ENCODE measurements around the gene BPIFB6. TPM values are rescaled to one million over a fixed set of nuclear protein-coding genes. Genes with fewer than 3 reads are reported as not detected.

BPIFB6 gene
- total RNA-seq, 6 experiments from 2014 or later, result not detected

DNA sequence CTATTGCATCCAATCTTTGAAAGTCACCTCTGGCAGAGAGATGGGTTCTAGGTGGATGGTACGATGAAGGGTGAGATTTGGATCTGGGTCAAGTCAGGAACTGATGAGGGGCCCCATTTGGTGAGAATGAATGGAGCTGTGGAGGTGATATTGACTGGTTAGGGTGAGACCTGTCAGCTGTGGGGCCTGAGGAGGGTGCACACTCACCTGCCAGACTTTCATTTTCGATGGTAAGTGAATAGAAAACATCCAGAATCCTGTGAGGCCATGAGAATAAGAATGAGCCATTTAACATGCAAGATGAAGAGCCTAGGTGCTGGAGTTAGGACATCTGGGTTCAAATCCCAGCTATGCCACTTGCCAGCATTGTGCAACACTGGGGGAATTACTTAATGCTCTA, 34.0 kb upstream of the BPIFB6 start:
- H3K27me3 Mint-ChIP-seq (ENCODE audit: insufficient read depth), result peaks cover 45% of the 10 kb centered on the region
- H3K9me3 Mint-ChIP-seq, result peaks cover 19% of the 10 kb centered on the region
- H3K27ac Mint-ChIP-seq, result no peak overlapping the region
- H3K4me3 Mint-ChIP-seq, result no peak overlapping the region
- no peak for DNase-seq
- TF ChIP-seq, protein P1, sequence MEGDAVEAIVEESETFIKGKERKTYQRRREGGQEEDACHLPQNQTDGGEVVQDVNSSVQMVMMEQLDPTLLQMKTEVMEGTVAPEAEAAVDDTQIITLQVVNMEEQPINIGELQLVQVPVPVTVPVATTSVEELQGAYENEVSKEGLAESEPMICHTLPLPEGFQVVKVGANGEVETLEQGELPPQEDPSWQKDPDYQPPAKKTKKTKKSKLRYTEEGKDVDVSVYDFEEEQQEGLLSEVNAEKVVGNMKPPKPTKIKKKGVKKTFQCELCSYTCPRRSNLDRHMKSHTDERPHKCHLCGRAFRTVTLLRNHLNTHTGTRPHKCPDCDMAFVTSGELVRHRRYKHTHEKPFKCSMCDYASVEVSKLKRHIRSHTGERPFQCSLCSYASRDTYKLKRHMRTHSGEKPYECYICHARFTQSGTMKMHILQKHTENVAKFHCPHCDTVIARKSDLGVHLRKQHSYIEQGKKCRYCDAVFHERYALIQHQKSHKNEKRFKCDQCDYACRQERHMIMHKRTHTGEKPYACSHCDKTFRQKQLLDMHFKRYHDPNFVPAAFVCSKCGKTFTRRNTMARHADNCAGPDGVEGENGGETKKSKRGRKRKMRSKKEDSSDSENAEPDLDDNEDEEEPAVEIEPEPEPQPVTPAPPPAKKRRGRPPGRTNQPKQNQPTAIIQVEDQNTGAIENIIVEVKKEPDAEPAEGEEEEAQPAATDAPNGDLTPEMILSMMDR (IDR thresholded peaks at IDR 0.05), result no peak
- H3K4me1 Mint-ChIP-seq (ENCODE audit: low read depth), result no peaks in the 10 kb centered on the region
- H3K36me3 Mint-ChIP-seq (ENCODE audit: low read depth), result no peaks in the 10 kb centered on the region

DNA sequence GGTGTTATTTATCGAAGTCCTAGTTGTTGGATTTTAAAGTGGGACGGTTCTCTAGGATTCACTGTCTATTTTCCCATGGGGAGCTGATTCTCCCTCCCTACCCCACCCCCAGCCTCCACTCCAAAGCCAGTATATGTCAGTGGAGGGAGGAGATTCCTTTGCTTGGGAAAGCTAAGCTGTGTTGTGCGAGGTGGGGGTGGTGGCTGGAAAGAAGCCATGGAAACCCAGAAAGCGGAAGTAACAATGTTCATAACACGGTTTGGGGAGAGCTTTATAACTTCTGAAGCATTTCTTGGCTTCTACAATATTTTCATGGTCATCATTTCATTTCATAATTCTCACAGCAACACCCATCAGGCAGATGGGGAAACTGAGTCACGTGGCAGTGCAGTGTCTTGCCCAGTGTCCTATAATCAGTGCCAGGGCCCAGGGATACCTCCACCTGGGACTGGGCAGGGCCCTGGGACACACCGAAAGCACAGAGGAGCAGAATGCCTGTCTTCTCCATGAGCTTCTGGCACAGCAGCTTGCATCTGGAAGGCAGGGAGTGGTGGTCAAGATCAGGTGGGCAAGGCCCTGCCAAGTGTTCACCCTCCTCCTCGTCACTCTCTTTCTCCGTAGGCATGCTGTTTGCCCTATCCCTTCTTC, 31.7 kb upstream of the BPIFB6 start:
- TF ChIP-seq, protein P1 (IDR thresholded peaks at IDR 0.05), result no peak
- DNase-seq, result no peak
- Mint-ChIP-seq H3K36me3 (ENCODE audit: low read depth) (no peaks in the 10 kb centered on the region), H3K4me3 (no peak overlapping the region), H3K27me3 (ENCODE audit: insufficient read depth) (peaks cover 31% of the 10 kb centered on the region), H3K27ac (no peak overlapping the region), H3K9me3 (peaks cover 13% of the 10 kb centered on the region), H3K4me1 (ENCODE audit: low read depth) (no peaks in the 10 kb centered on the region)

DNA sequence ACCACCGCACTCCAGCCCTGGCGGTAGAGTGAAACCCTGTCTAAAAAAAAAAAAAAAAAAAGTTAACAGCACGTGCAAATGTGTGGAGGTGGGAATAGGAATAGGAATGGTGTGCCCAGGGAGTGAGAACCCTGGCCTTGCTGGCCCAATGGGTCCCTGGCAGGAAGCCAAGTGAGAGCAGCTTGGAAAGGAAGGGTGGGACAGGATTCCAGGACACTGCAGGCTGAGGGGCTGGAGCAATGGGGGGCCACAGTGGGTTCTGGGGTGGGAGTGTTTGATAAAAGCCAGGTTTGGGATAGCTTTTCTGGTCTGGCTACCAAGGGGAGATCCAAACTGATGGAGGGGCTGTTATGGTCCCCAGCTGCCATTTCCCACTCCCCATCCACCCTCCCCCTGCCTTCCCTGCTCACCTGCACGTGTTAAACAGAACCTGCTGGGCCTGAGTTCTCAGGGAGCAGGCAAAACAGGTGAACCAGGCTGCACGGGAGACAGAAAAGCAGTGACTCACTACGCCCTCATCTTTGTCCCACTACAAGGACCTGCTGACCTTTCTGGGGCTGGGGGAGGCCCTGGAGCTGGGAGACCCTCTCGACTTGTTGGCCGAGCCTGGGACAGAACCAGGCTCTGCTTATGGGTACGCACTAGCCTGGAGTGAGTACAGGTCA, 30.5 kb upstream of the BPIFB6 start:
- Mint-ChIP-seq H3K9me3 (peaks cover 7% of the 10 kb centered on the region), H3K4me3 (no peak overlapping the region), H3K27me3 (ENCODE audit: insufficient read depth) (peaks cover 29% of the 10 kb centered on the region), H3K36me3 (ENCODE audit: low read depth) (0 out of 2 replicates have a peak, but pooled peaks cover 4% of the 10 kb centered on the region), H3K4me1 (ENCODE audit: low read depth) (no peaks in the 10 kb centered on the region), H3K27ac (no peak overlapping the region)
- TF ChIP-seq, protein P1 (IDR thresholded peaks at IDR 0.05), result no peak
- DNase-seq, result no peak

DNA sequence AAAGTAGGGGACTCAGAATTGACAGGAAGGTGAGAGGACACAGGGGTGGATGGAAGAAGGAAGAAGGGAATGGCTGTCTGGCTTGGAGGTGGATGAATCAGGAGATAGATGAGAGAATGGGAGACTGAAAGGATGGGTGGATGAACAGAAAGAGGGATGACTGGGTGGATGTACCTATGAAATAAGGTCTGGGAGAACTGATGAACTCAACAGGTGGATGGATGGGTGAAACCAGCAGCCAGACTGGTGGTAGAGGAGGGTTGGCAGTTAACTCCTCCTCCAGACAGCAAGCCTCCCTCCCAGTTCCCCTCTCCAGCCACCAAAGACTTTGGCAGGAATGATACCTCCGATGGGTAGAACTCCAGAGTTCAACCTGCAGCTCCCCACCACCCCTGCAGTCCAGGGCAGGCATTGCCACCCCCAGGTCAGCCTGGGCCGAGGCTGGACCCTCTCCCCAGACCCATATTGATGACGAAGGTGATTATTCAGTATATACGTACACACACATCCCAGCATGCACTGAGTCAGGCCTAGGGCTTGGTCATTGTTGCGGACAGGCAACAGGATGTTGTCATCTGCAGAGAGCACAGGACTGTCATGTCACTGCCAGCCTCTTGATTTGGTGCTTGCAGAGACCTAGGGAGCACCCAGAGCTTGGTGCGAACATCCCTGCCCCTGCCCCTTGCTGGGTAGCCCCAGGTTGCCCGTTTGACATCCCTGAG, 29.2 kb upstream of the BPIFB6 start:
- Mint-ChIP-seq H3K36me3 (ENCODE audit: low read depth) (0 out of 2 replicates have a peak, but pooled peaks cover 4% of the 10 kb centered on the region), H3K27ac (no peak overlapping the region), H3K4me1 (ENCODE audit: low read depth) (no peaks in the 10 kb centered on the region), H3K4me3 (no peak overlapping the region), H3K9me3 (peaks cover 6% of the 10 kb centered on the region), H3K27me3 (ENCODE audit: insufficient read depth) (peaks cover 29% of the 10 kb centered on the region)
- no peak for DNase-seq
- TF ChIP-seq, protein P1 (IDR thresholded peaks at IDR 0.05), result no peak

DNA sequence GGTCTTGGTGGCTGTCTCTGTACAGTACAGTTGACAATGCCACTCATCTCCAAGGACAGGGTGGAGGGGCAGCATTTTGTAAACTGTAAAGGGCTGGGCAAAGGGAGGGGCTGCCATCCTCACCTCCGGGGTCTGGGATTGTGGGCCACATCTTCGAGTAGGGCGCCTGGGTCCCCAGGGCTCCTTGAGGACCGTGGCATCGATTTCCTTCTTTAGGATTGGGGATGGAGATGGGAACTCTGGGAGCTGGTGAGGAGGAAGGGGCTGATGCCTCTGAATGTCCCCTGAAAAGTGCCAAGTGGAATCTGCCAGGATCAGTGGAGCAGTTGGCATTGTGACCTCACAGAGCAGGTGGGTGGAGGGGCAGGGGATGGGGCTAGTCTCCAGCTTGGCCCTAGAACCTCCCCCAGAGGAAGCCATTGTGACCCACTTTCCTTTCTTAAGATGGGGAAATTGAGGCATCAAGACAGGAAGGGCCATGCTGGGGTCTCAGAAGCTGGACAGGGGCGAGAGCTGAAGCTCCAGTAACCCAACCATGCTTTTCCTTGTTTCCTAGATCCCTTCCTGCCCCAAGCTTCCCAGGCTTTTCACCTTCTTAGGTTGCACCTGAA, 27.2 kb upstream of the BPIFB6 start, which contains the start of gene SUN5:
TSS of gene SUN5 (minus strand) at position 293 of the 611 bp plus-strand sequence. CDS start at position 200, 93 bp downstream.
- no peak for DNase-seq
- no peaks in the 10 kb centered on the region for H3K4me1 Mint-ChIP-seq (ENCODE audit: low read depth)
- H3K36me3 Mint-ChIP-seq (ENCODE audit: low read depth), result 0 out of 2 replicates have a peak, but pooled peaks cover 4% of the 10 kb centered on the region
- TF ChIP-seq, protein P1 (IDR thresholded peaks at IDR 0.05), result no peak
- no peak within 1 kb of the TSS for H3K4me3 Mint-ChIP-seq
- no peak within 1 kb of the TSS for H3K27ac Mint-ChIP-seq
- peaks cover 6% of the 10 kb centered on the region for H3K9me3 Mint-ChIP-seq
- H3K27me3 Mint-ChIP-seq (ENCODE audit: insufficient read depth), result peaks cover 18% of the 10 kb centered on the region
